ENCODE data around the gene TMEM8B. TPM values are rescaled to one million over a fixed set of nuclear protein-coding genes. Genes with fewer than 3 reads are reported as not detected.
"Not testable (repeated sequence)": the region's sequence is repeated elsewhere in the genome, so short reads cannot be mapped to it uniquely, and the experiment has no call there.

The TMEM8B gene
- total and polyA plus RNA-seq, 4 donors, result 6.8 to 31.2 (median 18.5) TPM

DNA sequence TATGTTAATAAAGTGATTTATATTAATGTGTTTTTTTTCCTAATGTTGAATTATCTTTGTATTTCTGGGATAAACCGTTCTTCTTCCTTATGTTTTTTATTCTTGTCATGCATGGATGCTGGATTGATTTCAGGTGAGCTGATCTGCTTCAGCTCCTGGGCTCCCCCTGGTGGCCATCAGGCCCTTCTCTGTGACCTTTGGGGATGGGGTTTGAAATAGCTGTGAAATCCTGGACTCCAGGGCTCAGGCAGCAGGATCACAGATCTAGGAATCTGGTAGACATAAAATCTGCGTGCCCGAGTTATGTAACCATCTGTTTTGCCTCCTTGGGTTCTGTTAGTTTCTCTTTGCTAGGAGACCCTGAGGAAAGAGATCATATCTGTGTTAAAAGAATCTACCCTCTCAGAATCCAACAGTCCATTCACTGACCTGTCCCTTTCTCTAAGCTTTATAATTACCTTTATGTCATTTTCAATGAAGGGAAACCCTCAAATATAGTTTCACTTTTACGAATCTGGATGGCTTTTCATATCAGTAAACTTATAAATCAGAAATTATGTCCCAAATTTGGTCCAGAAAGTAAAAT is 53.3 kb downstream of the TMEM8B start:
- no peaks in the 10 kb centered on the region for H3K27me3 ChIP-seq (ENCODE audit: control insufficient read depth in 1 of 2, insufficient read depth in 2 of 2, low read length in 1 of 2)
- DNase-seq, result peak; percentile 87 to 95
- no peak overlapping the region for H3K27ac ChIP-seq (ENCODE audit: low read depth in 1 of 2, low read length in 2 of 2)
- H3K4me1 ChIP-seq (ENCODE audit: control insufficient read depth in 1 of 2, insufficient read depth in 2 of 2, low read length in 2 of 2), result no peaks in the 10 kb centered on the region
- ATAC-seq (ENCODE audit: low FRiP score), result peak; percentile 88
- 1% methylated on average over 4 of the region's 4 CpGs for WGBS, 2 donors
- intact Hi-C loops (cut with DNase I), result loop anchor here (1.0 to 10.0 kb wide), 3 partner anchors 55 to 228 kb away; partner anchors contain the start of genes CCDC107 (in 1 of the 2), FAM221B (in 1 of the 2), RMRP (in 1 of the 2) and SIT1 (in 1 of the 2)
- H3K9me3 ChIP-seq (ENCODE audit: control insufficient read depth, low read length), result no peaks in the 10 kb centered on the region
- no peaks in the 10 kb centered on the region for H3K36me3 ChIP-seq (ENCODE audit: control insufficient read depth in 1 of 2, insufficient read depth in 2 of 2, low read length in 1 of 2)
- H3K4me3 ChIP-seq (ENCODE audit: low read length in 2 of 2), result no peak overlapping the region

GRCh38 chr9:35882996-35883395 is 54.0 kb downstream of the TMEM8B start:
- H3K27ac ChIP-seq (ENCODE audit: low read depth in 1 of 2, low read length in 2 of 2), result no peak overlapping the region
- no peak for ATAC-seq (ENCODE audit: low FRiP score)
- H3K4me1 ChIP-seq (ENCODE audit: control insufficient read depth in 1 of 2, insufficient read depth in 2 of 2, low read length in 2 of 2), result no peaks in the 10 kb centered on the region
- H3K36me3 ChIP-seq (ENCODE audit: control insufficient read depth in 1 of 2, insufficient read depth in 2 of 2, low read length in 1 of 2), result no peaks in the 10 kb centered on the region
- WGBS, 2 donors, result 71 to 73% methylated on average over 3 of the region's 3 CpGs
- no peak overlapping the region for H3K4me3 ChIP-seq (ENCODE audit: low read length in 2 of 2)
- intact Hi-C loops (cut with DNase I), result loop anchor here (1.0 to 10.0 kb wide), 3 partner anchors 56 to 228 kb away; partner anchors contain the start of genes CCDC107 (in 1 of the 2), FAM221B (in 1 of the 2), RMRP (in 1 of the 2) and SIT1 (in 1 of the 2)
- H3K9me3 ChIP-seq (ENCODE audit: control insufficient read depth, low read length), result no peaks in the 10 kb centered on the region
- no peaks in the 10 kb centered on the region for H3K27me3 ChIP-seq (ENCODE audit: control insufficient read depth in 1 of 2, insufficient read depth in 2 of 2, low read length in 1 of 2)
- no peak for DNase-seq

GRCh38 chr9:35884908-35885307 is 55.9 kb downstream of the TMEM8B start:
- H3K27ac ChIP-seq (ENCODE audit: low read depth in 1 of 2, low read length in 2 of 2); H3K9me3 ChIP-seq (ENCODE audit: control insufficient read depth, low read length); H3K4me1 ChIP-seq (ENCODE audit: control insufficient read depth in 1 of 2, insufficient read depth in 2 of 2, low read length in 2 of 2); DNase-seq; H3K27me3 ChIP-seq (ENCODE audit: control insufficient read depth in 1 of 2, insufficient read depth in 2 of 2, low read length in 1 of 2); ATAC-seq (ENCODE audit: low FRiP score); H3K4me3 ChIP-seq (ENCODE audit: low read length in 2 of 2); H3K36me3 ChIP-seq (ENCODE audit: control insufficient read depth in 1 of 2, insufficient read depth in 2 of 2, low read length in 1 of 2): not testable (repeated sequence)
- 84 to 91% methylated on average over 3 of the region's 3 CpGs for WGBS, 2 donors
- intact Hi-C loops (cut with DNase I), result loop anchor here in 1 of 2 donors (5.0 to 10.0 kb wide), 2 partner anchors 58 to 230 kb away; partner anchors contain the start of genes CCDC107, FAM221B, RMRP and SIT1

GRCh38 chr9:35891646-35892045 is 62.6 kb downstream of the TMEM8B start:
- Histone ChIP-seq H3K4me1 (ENCODE audit: control insufficient read depth in 1 of 2, insufficient read depth in 2 of 2, low read length in 2 of 2) (no peaks in the 10 kb centered on the region), H3K4me3 (ENCODE audit: low read length in 2 of 2) (no peak overlapping the region), H3K27ac (ENCODE audit: low read depth in 1 of 2, low read length in 2 of 2) (no peak overlapping the region), H3K36me3 (ENCODE audit: control insufficient read depth in 1 of 2, insufficient read depth in 2 of 2, low read length in 1 of 2) (no peaks in the 10 kb centered on the region), H3K27me3 (ENCODE audit: control insufficient read depth in 1 of 2, insufficient read depth in 2 of 2, low read length in 1 of 2) (no peaks in the 10 kb centered on the region), H3K9me3 (ENCODE audit: control insufficient read depth, low read length) (no peaks in the 10 kb centered on the region)
- 78 to 80% methylated on average over 3 of the region's 3 CpGs for WGBS, 2 donors
- DNase-seq (no peak), ATAC-seq (ENCODE audit: low FRiP score) (no peak)
- intact Hi-C loops (cut with DNase I), result loop anchor here in 1 of 2 donors (2.0 kb wide), 1 partner anchor 21 kb away; the partner anchor contains the start of gene OR13J1

DNA sequence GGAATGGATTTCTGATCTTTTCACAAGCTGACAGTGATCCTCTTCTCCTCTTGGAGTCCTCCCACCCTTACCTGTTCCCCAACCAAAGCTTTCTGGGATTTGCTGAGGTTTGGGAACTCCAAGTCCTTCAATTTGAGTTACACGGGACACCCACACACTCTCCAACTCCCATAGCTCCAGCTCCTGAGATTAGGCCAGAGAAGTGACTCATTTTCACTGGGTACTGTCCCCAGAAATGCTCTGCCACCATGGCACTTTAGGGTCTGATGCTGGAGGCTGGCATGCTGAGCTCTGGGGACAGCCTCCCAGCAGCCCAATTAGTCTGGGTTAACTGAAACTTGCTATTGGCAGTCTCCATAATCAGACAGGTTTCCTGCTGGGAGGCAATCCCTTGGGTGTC is 63.0 kb downstream of the TMEM8B start:
- 64 to 70% methylated on average over 1 of the region's 1 CpG for WGBS, 2 donors
- DNase-seq (no peak), ATAC-seq (ENCODE audit: low FRiP score) (no peak)
- no peaks in the 10 kb centered on the region for H3K27me3 ChIP-seq (ENCODE audit: control insufficient read depth in 1 of 2, insufficient read depth in 2 of 2, low read length in 1 of 2)
- H3K4me1 ChIP-seq (ENCODE audit: control insufficient read depth in 1 of 2, insufficient read depth in 2 of 2, low read length in 2 of 2), result no peaks in the 10 kb centered on the region
- intact Hi-C loops (cut with DNase I), result loop anchor here in 1 of 2 donors (2.0 kb wide), 1 partner anchor 21 kb away; the partner anchor contains the start of gene OR13J1
- H3K4me3 ChIP-seq (ENCODE audit: low read length in 2 of 2), result no peak overlapping the region
- no peaks in the 10 kb centered on the region for H3K9me3 ChIP-seq (ENCODE audit: control insufficient read depth, low read length)
- no peaks in the 10 kb centered on the region for H3K36me3 ChIP-seq (ENCODE audit: control insufficient read depth in 1 of 2, insufficient read depth in 2 of 2, low read length in 1 of 2)
- no peak overlapping the region for H3K27ac ChIP-seq (ENCODE audit: low read depth in 1 of 2, low read length in 2 of 2)

DNA sequence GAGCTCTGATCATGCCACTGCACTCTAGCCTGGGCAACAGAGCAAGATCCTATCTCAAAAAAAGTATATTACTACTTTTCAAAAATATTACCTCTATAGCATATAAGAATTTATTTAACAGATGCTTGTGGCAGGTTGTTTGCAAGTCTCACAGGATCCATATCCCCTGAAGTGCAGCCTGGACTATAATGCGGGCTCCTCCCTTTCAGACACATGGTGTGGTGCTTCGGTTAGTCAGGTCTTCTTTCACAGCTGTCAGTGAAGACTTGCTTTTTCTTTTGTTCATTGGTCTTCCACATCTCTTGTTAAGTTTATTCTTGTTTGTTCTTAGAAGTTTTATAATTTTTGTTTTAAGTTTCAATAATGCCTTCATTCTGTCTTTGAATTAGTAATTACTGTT is 67.5 kb downstream of the TMEM8B start:
- Histone ChIP-seq H3K36me3 (ENCODE audit: control insufficient read depth in 1 of 2, insufficient read depth in 2 of 2, low read length in 1 of 2) (no peaks in the 10 kb centered on the region), H3K4me3 (ENCODE audit: low read length in 2 of 2) (no peak overlapping the region), H3K4me1 (ENCODE audit: control insufficient read depth in 1 of 2, insufficient read depth in 2 of 2, low read length in 2 of 2) (no peaks in the 10 kb centered on the region), H3K27me3 (ENCODE audit: control insufficient read depth in 1 of 2, insufficient read depth in 2 of 2, low read length in 1 of 2) (no peaks in the 10 kb centered on the region), H3K9me3 (ENCODE audit: control insufficient read depth, low read length) (no peaks in the 10 kb centered on the region), H3K27ac (ENCODE audit: low read depth in 1 of 2, low read length in 2 of 2) (no peak overlapping the region)
- WGBS, 2 donors, result 96 to 99% methylated on average over 2 of the region's 2 CpGs
- DNase-seq (no peak), ATAC-seq (ENCODE audit: low FRiP score) (no peak)
- intact Hi-C loops (cut with DNase I), result no loop called here

- H3K27me3 ChIP-seq (ENCODE audit: control insufficient read depth in 1 of 2, insufficient read depth in 2 of 2, low read length in 1 of 2); H3K9me3 ChIP-seq (ENCODE audit: control insufficient read depth, low read length); H3K4me3 ChIP-seq (ENCODE audit: low read length in 2 of 2); DNase-seq; H3K36me3 ChIP-seq (ENCODE audit: control insufficient read depth in 1 of 2, insufficient read depth in 2 of 2, low read length in 1 of 2); ATAC-seq (ENCODE audit: low FRiP score); intact Hi-C loops (cut with DNase I); H3K4me1 ChIP-seq (ENCODE audit: control insufficient read depth in 1 of 2, insufficient read depth in 2 of 2, low read length in 2 of 2); H3K27ac ChIP-seq (ENCODE audit: low read depth in 1 of 2, low read length in 2 of 2): not testable (repeated sequence)
- WGBS, 2 donors, result 87 to 96% methylated on average over 7 of the region's 7 CpGs
These were observed 68.5 kb downstream of the TMEM8B start for GRCh38 chr9:35897376-35898099.

- H3K27ac ChIP-seq (ENCODE audit: low read depth in 1 of 2, low read length in 2 of 2), result no peak overlapping the region
- no peaks in the 10 kb centered on the region for H3K27me3 ChIP-seq (ENCODE audit: control insufficient read depth in 1 of 2, insufficient read depth in 2 of 2, low read length in 1 of 2)
- H3K36me3 ChIP-seq (ENCODE audit: control insufficient read depth in 1 of 2, insufficient read depth in 2 of 2, low read length in 1 of 2), result no peaks in the 10 kb centered on the region
- H3K4me1 ChIP-seq (ENCODE audit: control insufficient read depth in 1 of 2, insufficient read depth in 2 of 2, low read length in 2 of 2), result no peaks in the 10 kb centered on the region
- intact Hi-C loops (cut with DNase I), result no loop called here
- no peak overlapping the region for H3K4me3 ChIP-seq (ENCODE audit: low read length in 2 of 2)
- DNase-seq (no peak), ATAC-seq (ENCODE audit: low FRiP score) (no peak)
- no peaks in the 10 kb centered on the region for H3K9me3 ChIP-seq (ENCODE audit: control insufficient read depth, low read length)
These were observed 69.3 kb downstream of the TMEM8B start for GRCh38 chr9:35898337-35898736.

GRCh38 chr9:35899021-35899420 is 70.0 kb downstream of the TMEM8B start:
- WGBS, 2 donors, result 62 to 70% methylated on average over 2 of the region's 2 CpGs
- ATAC-seq (ENCODE audit: low FRiP score), result no peak
- Histone ChIP-seq H3K27me3 (ENCODE audit: control insufficient read depth in 1 of 2, insufficient read depth in 2 of 2, low read length in 1 of 2) (no peaks in the 10 kb centered on the region), H3K4me3 (ENCODE audit: low read length in 2 of 2) (no peak overlapping the region), H3K9me3 (ENCODE audit: control insufficient read depth, low read length) (no peaks in the 10 kb centered on the region), H3K36me3 (ENCODE audit: control insufficient read depth in 1 of 2, insufficient read depth in 2 of 2, low read length in 1 of 2) (no peaks in the 10 kb centered on the region), H3K27ac (ENCODE audit: low read depth in 1 of 2, low read length in 2 of 2) (no peak overlapping the region), H3K4me1 (ENCODE audit: control insufficient read depth in 1 of 2, insufficient read depth in 2 of 2, low read length in 2 of 2) (no peaks in the 10 kb centered on the region)
- DNase-seq, result no peak
- intact Hi-C loops (cut with DNase I), result no loop called here

Data from aorta (tissue), 5 donors.